NT2/D1 (cell line): ENCODE data around the gene AP2A2.

Source experiments
- SUZ12 ChIP-seq: IDR thresholded peaks from 2 replicates; pipeline ENCODE4 v1.6.1; 2011; ENCODE audit not compliant: insufficient read length, insufficient read depth; ENCODE audit errors: extremely low read depth
- YY1 ChIP-seq: IDR thresholded peaks from 2 replicates; pipeline ENCODE4 v1.6.1; 2011; ENCODE audit not compliant: insufficient read length, insufficient read depth
- ZNF274 ChIP-seq: IDR thresholded peaks from 2 replicates; pipeline ENCODE4 v1.6.1; 2011; ENCODE audit warnings: mild to moderate bottlenecking, low read depth, low read length

- TF ChIP-seq YY1 (no peak), SUZ12 (no peak), ZNF274 (no peak)
Measured at GRCh38 chr11:1017269-1018005, 91.8 kb downstream of the AP2A2 start.
